Mesenchymal stem cell (in vitro differentiated cells and primary cell): ENCODE measurements around the gene TEP1.

Experiments used
- DNase-seq: peaks from one replicate; pipeline ENCODE4 v3.0.0-alpha.2; 2013
- H2AFZ ChIP-seq: one replicate; pipeline ENCODE4 v1.6.1; 2013; ENCODE audit warnings: low read depth, mild to moderate bottlenecking, control low read depth, inconsistent platforms, low read length, moderate library complexity
- H2AK5ac ChIP-seq: 2 replicates; pipeline ENCODE4 v1.6.1; 2013; ENCODE audit warnings: low read length, moderate library complexity, mild to moderate bottlenecking, inconsistent platforms; ENCODE audit not compliant: severe bottlenecking
- H2BK120ac ChIP-seq: one replicate; pipeline ENCODE4 v1.6.1; 2013; ENCODE audit warnings: low read depth, mild to moderate bottlenecking, inconsistent platforms, low read length, moderate library complexity
- H2BK12ac ChIP-seq, 2 experiments: one replicate each; pipeline ENCODE4 v1.6.1; 2013; ENCODE audit warnings: inconsistent platforms in 2 of 2, low read length in 2 of 2, mild to moderate bottlenecking in 2 of 2, moderate library complexity in 2 of 2, control low read depth in 1 of 2
- H2BK15ac ChIP-seq: one replicate; pipeline ENCODE4 v1.6.1; 2013; ENCODE audit warnings: mild to moderate bottlenecking, low read depth, inconsistent platforms; ENCODE audit not compliant: poor library complexity, severe bottlenecking
- H2BK5ac ChIP-seq: 2 replicates; pipeline ENCODE4 v1.6.1; 2013; ENCODE audit warnings: low read depth, mild to moderate bottlenecking, low read length, control low read depth, inconsistent platforms; ENCODE audit not compliant: poor library complexity, severe bottlenecking
- H3K14ac ChIP-seq, 2 experiments: one replicate each; pipeline ENCODE4 v1.6.1; 2013; ENCODE audit warnings: inconsistent platforms in 2 of 2, low read length in 2 of 2, control low read depth in 1 of 2, mild to moderate bottlenecking in 1 of 2, moderate library complexity in 1 of 2
- H3K18ac ChIP-seq, 2 experiments: one replicate each; pipeline ENCODE4 v1.6.1; 2013; ENCODE audit warnings: inconsistent platforms in 2 of 2, low read length in 2 of 2, control low read depth in 1 of 2, low read depth in 1 of 2, mild to moderate bottlenecking in 1 of 2
- H3K23ac ChIP-seq, 2 experiments: one replicate each; pipeline ENCODE4 v1.6.1; 2013; ENCODE audit warnings: inconsistent platforms in 2 of 2, low read length in 2 of 2, mild to moderate bottlenecking in 2 of 2, moderate library complexity in 2 of 2, control low read depth in 1 of 2
- H3K27ac ChIP-seq: 2 replicates; pipeline ENCODE4 v1.5.1; 2013; ENCODE audit warnings: mild to moderate bottlenecking, moderate library complexity, low read length, control low read depth, inconsistent platforms; ENCODE audit not compliant: poor library complexity, severe bottlenecking
- H3K27me3 ChIP-seq, 2 experiments: 2 replicates each; pipeline versions ENCODE4 v1.6.1 to v1.7.0; 2013; ENCODE audit warnings: low read length in 2 of 2, mild to moderate bottlenecking in 2 of 2, moderate library complexity in 2 of 2, control low read depth in 1 of 2, inconsistent platforms in 1 of 2; ENCODE audit not compliant: control insufficient read depth in 1 of 2, insufficient read depth in 1 of 2
- H3K36me3 ChIP-seq, 2 experiments: 2 replicates each; pipeline versions ENCODE4 v1.6.1 to v1.7.0; 2013; ENCODE audit warnings: low read length in 2 of 2, control low read depth in 1 of 2, inconsistent platforms in 1 of 2, low read depth in 1 of 2, mild to moderate bottlenecking in 1 of 2; ENCODE audit not compliant: insufficient read depth in 2 of 2, control insufficient read depth in 1 of 2
- H3K4ac ChIP-seq, 2 experiments: one replicate each; pipeline ENCODE4 v1.6.1; 2013; ENCODE audit warnings: inconsistent platforms in 2 of 2, low read length in 2 of 2, mild to moderate bottlenecking in 2 of 2, moderate library complexity in 2 of 2, control low read depth in 1 of 2, low read depth in 1 of 2
- H3K4me1 ChIP-seq: 2 replicates; pipeline ENCODE4 v1.6.1; 2013; ENCODE audit warnings: low read depth, low read length, control low read depth; ENCODE audit not compliant: control insufficient read depth, insufficient read depth
- H3K4me2 ChIP-seq: 2 replicates; pipeline ENCODE4 v1.6.1; 2013; ENCODE audit warnings: low read length, mild to moderate bottlenecking, inconsistent platforms; ENCODE audit not compliant: poor library complexity, severe bottlenecking
- H3K4me3 ChIP-seq, 2 experiments: 2 replicates each; pipeline versions ENCODE4 v1.5.1 to v1.7.0; 2013; ENCODE audit warnings: low read length in 2 of 2, mild to moderate bottlenecking in 2 of 2, control low read depth in 1 of 2, low read depth in 1 of 2; ENCODE audit not compliant: insufficient read depth in 1 of 2
- H3K79me1 ChIP-seq: replicated peaks from 2 replicates; pipeline ENCODE4 v1.6.1; 2013; ENCODE audit warnings: mild to moderate bottlenecking, control low read depth, low read length, inconsistent platforms; ENCODE audit not compliant: poor library complexity, severe bottlenecking
- H3K9ac ChIP-seq: 2 replicates; pipeline ENCODE4 v1.7.0; 2013; ENCODE audit warnings: mild to moderate bottlenecking, low read length, moderate library complexity
- H3K9me3 ChIP-seq: 2 replicates; pipeline ENCODE4 v1.7.0; 2013; ENCODE audit warnings: mild to moderate bottlenecking, low read length; ENCODE audit not compliant: control insufficient read depth
- H4K8ac ChIP-seq: one replicate; pipeline ENCODE4 v1.6.1; 2013; ENCODE audit warnings: inconsistent platforms, mild to moderate bottlenecking, low read length, moderate library complexity
- H4K91ac ChIP-seq: one replicate; pipeline ENCODE4 v1.6.1; 2013; ENCODE audit warnings: mild to moderate bottlenecking, low read length, inconsistent platforms
- WGBS: methylation state at CpG from one replicate; pipeline ENCODE4 v1.1.7; 2013; ENCODE audit warnings: mixed read lengths; 5-methylcytosine and 5-hydroxymethylcytosine counted together

TEP1 gene

DNA sequence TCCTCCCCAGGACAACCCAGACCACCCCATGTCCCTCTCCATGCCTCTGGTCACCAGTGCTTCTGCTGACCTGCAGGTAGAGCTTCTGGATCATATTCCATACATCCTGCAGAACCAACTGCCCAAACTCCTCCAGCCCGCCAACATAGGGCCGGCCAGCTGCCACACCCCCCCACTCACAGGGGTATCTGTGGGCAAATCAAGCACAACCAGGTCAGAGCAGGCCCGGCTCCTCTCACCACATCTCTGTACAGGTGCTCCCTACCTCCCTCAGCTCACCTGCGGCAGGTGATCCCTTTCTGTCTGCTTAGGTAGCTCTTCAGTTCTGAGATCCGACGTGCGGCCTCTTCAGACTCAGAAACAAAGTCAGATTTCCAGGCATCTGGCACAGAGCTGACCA, 29.0 kb downstream of the TEP1 start:
- H4K91ac ChIP-seq: no peak overlapping the region
- no peak overlapping the region for H3K4me2 ChIP-seq
- H3K9me3 ChIP-seq: no peaks in the 10 kb centered on the region
- no peak overlapping the region for H3K14ac ChIP-seq
- no peak overlapping the region for H2AK5ac ChIP-seq
- H3K79me1 ChIP-seq: peaks cover 18% of the 10 kb centered on the region
- H2BK5ac ChIP-seq: no peak overlapping the region
- H3K9ac ChIP-seq: no peak overlapping the region
- H3K18ac ChIP-seq: no peak overlapping the region
- no peak overlapping the region for H2BK120ac ChIP-seq
- no peak overlapping the region for H2BK15ac ChIP-seq
- peaks cover 83 to 94% of the 10 kb centered on the region in 2 experiments for H3K36me3 ChIP-seq
- H4K8ac ChIP-seq: no peak overlapping the region
- no peaks in the 10 kb centered on the region for H3K4me1 ChIP-seq
- no peak overlapping the region for H3K27ac ChIP-seq
- WGBS: 90% methylated on average over 7 of the region's 7 CpGs
- H3K4me3 ChIP-seq: no peak overlapping the region
- no peak overlapping the region for H2BK12ac ChIP-seq
- DNase-seq: no peak
- no peak overlapping the region for H2AFZ ChIP-seq
- H3K23ac ChIP-seq: no peak overlapping the region
- no peak overlapping the region for H3K4ac ChIP-seq
- no peaks in the 10 kb centered on the region for H3K27me3 ChIP-seq

DNA sequence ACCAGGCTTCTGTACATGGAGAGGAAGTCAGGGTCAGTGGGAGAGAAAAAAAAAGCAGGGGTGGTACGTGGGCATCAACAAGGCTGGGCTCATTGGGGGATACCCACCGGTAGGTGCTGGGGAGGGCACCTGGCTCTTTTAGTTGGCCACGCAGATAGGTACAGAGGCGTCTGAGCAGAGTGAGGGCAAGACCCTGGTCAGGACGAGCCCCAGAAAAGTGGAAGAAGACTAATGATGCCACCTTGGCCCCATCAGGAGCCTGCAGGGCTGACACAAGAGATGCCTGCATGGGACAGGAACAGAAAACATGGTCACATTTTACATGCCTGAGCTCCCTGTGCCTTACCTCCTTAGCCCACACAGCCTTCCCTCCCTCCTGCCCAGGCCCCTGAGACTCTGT, 29.7 kb downstream of the TEP1 start:
- 95% methylated on average over 5 of the region's 5 CpGs for WGBS
- Histone ChIP-seq H3K4me1 (no peaks in the 10 kb centered on the region), H3K9ac (no peak overlapping the region), H2AK5ac (no peak overlapping the region), H4K8ac (no peak overlapping the region), H2BK15ac (no peak overlapping the region), H3K4me3 (no peak overlapping the region), H3K9me3 (no peaks in the 10 kb centered on the region), H3K18ac (no peak overlapping the region), H2AFZ (no peak overlapping the region), H3K79me1 (peaks cover 18% of the 10 kb centered on the region), H3K4ac (no peak overlapping the region), H3K27me3 (no peaks in the 10 kb centered on the region), H3K36me3 (peaks cover 87 to 94% of the 10 kb centered on the region in 2 experiments), H2BK5ac (no peak overlapping the region), H3K4me2 (no peak overlapping the region), H2BK12ac (no peak overlapping the region), H3K14ac (no peak overlapping the region), H3K23ac (no peak overlapping the region), H4K91ac (no peak overlapping the region), H2BK120ac (no peak overlapping the region), H3K27ac (no peak overlapping the region)
- DNase-seq: no peak

DNA sequence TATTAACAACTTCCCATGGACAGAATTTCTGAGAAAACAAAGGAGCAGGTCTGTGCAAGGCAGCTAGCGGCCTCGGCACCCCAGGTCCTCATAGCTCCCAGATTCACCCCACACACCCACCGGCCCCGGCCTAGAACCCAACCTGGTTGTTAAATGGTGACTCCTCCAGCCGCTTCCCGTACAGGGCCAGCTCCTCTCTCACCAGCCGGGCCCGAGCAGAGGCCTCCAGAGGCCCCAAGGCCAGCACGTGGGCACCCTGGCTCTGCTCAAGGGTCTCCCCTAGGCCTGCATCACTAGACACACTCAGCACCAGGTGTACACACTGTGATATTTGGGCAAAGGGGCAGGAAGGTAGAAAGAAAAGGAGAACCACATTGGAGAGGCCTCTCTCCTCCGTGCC, 30.3 kb downstream of the TEP1 start:
- Histone ChIP-seq H3K27ac (no peak overlapping the region), H3K4me1 (no peaks in the 10 kb centered on the region), H4K8ac (no peak overlapping the region), H3K23ac (peak overlapping the region in 1 of 2 experiments; percentile 17), H3K27me3 (no peaks in the 10 kb centered on the region), H4K91ac (no peak overlapping the region), H3K4me2 (no peak overlapping the region), H2BK12ac (no peak overlapping the region), H2AFZ (no peak overlapping the region), H3K9ac (no peak overlapping the region), H3K14ac (no peak overlapping the region), H2BK15ac (no peak overlapping the region), H3K18ac (no peak overlapping the region), H3K9me3 (no peaks in the 10 kb centered on the region), H3K36me3 (peaks cover 90 to 94% of the 10 kb centered on the region in 2 experiments), H3K79me1 (peaks cover 18% of the 10 kb centered on the region), H2AK5ac (no peak overlapping the region), H2BK120ac (no peak overlapping the region), H3K4me3 (no peak overlapping the region), H3K4ac (no peak overlapping the region), H2BK5ac (no peak overlapping the region)
- WGBS: 96% methylated on average over 10 of the region's 10 CpGs
- DNase-seq: no peak

DNA sequence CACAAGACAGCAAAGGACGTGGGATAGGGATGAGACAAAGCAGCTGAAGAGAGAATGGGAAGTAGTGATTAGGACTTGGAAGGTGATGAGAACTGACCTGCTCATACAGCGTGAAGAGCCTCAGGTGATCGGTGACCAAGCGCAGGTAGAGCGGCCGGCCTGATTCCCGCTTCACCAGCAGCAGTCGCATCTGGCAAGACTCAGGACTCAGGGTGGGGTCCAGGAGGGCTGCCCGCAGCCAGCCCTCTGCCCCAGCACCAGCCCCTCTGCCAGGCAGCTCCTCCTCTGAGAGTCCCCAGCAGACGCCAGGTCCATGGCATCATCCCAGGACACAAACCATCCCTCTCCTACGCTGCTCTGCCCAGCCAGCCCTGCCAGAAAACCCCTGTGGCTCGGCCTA, 30.8 kb downstream of the TEP1 start:
- Histone ChIP-seq H3K4me2 (no peak overlapping the region), H3K27me3 (no peaks in the 10 kb centered on the region), H4K91ac (no peak overlapping the region), H3K23ac (no peak overlapping the region), H4K8ac (no peak overlapping the region), H3K27ac (no peak overlapping the region), H3K14ac (no peak overlapping the region), H2AK5ac (no peak overlapping the region), H3K9ac (no peak overlapping the region), H2BK12ac (no peak overlapping the region), H3K4me3 (no peak overlapping the region), H3K18ac (no peak overlapping the region), H3K9me3 (no peaks in the 10 kb centered on the region), H3K4ac (no peak overlapping the region), H2BK15ac (no peak overlapping the region), H2BK5ac (no peak overlapping the region), H3K36me3 (peaks cover 90 to 94% of the 10 kb centered on the region in 2 experiments), H3K4me1 (no peaks in the 10 kb centered on the region), H2BK120ac (no peak overlapping the region), H3K79me1 (peaks cover 16% of the 10 kb centered on the region), H2AFZ (no peak overlapping the region)
- WGBS: 99% methylated on average over 12 of the region's 12 CpGs
- DNase-seq: no peak
